Mucosa of rectum (tissue), 2 donors: Measurements from ENCODE around the gene TMEM60.
A peak's percentile ranks its signal among the peaks of the same experiment; 100 is the strongest.
"Not testable (repeated sequence)": the region's sequence is repeated elsewhere in the genome, so short reads cannot be mapped to it uniquely, and the experiment has no call there.

Source experiments
- H3K27ac ChIP-seq, 2 donors: one replicate each; pipeline ENCODE4 v1.7.0; 2013; ENCODE audit warnings: inconsistent platforms in 2 of 2, low read depth in 2 of 2, low read length in 2 of 2
- H3K27me3 ChIP-seq, 2 donors: one replicate each; pipeline ENCODE4 v1.7.0; 2013; ENCODE audit warnings: low read length in 2 of 2; ENCODE audit not compliant: control insufficient read depth in 2 of 2, insufficient read depth in 2 of 2
- H3K36me3 ChIP-seq, 2 donors: one replicate each; pipeline ENCODE4 v1.7.0; 2013; ENCODE audit warnings: low read length in 2 of 2; ENCODE audit not compliant: control insufficient read depth in 2 of 2, insufficient read depth in 2 of 2
- H3K4me1 ChIP-seq, 2 donors: one replicate each; pipeline ENCODE4 v1.7.0; 2013; ENCODE audit warnings: low read length in 2 of 2, mild to moderate bottlenecking in 1 of 2; ENCODE audit not compliant: control insufficient read depth in 2 of 2, insufficient read depth in 2 of 2
- H3K4me3 ChIP-seq, 2 donors: one replicate each; pipeline ENCODE4 v1.7.0; 2013; ENCODE audit warnings: low read length in 2 of 2
- H3K9ac ChIP-seq, 2 donors: one replicate each; pipeline ENCODE4 v1.7.0; 2013; ENCODE audit warnings: low read length in 2 of 2, low read depth in 1 of 2, mild to moderate bottlenecking in 1 of 2
- H3K9me3 ChIP-seq, 2 donors: one replicate each; pipeline ENCODE4 v1.7.0; 2013; ENCODE audit warnings: low read length in 2 of 2; ENCODE audit not compliant: control insufficient read depth in 2 of 2
- donor health status: healthy.
- donor health status: Normal muscosa, but diverticular disease.

The TMEM60 gene

DNA sequence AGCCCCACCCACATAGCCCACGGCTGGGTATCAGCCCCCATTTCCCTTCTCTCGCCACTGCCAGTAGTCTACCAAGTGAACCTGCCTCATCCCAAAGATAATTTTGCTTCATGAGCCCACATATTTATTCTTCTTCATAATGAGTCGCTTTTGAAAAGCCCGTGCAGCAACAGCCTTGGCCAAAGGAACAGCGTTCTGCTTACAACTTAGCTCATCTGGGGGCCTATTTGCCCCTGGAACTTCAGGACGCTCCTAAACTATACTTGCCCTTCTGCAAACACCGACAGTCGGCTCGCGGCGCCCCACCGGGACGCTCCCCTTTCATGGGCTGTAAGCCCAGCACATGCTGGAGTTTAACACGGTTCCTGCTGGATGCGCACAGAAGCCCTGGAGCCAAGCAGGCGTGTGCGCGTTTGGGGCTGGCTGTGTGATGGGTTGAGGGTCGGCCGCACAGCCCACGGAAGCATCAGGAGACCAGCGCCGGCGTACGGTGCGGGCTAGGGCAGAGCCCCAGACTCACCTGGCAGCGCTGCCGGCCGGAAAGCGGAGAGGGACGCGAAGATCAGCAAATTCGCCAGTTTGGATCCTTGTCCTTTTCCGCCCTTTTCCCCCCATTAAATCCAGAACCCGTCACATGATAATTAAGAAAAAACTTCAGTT lies 370 bp downstream of the TMEM60 start:
- Histone ChIP-seq H3K4me3 (peak overlapping the region; percentile 91 to 99), H3K9ac (peak overlapping the region; percentile 84 to 98), H3K27me3 (no peaks in the 10 kb centered on the region), H3K9me3 (no peaks in the 10 kb centered on the region), H3K4me1 (peaks cover 23 to 32% of the 10 kb centered on the region in 2 donors), H3K36me3 (peaks cover 4 to 5% of the 10 kb centered on the region in 2 donors), H3K27ac (peak overlapping the region; percentile 94 to 96)

DNA sequence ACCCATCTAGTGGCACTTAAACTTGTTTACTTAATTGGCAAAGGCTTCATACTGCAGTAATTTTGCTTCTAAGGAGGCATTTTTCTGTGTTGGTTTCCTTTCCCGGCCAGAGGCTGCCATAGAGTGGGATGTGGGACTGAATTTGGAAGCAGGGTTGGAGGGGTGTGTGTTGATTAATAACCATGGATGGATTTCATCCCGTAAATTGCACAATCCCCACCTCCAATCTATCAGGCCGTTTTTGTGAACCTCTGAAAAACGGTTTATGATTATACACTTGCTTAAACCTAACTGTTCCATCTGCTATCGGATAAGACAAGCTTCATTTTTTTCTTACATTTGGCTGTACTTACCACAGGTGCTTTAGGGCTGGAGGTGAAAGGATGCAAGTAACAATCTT lies 1.3 kb downstream of the TMEM60 start:
- H3K9ac ChIP-seq: peak overlapping the region; percentile 84 to 98

DNA sequence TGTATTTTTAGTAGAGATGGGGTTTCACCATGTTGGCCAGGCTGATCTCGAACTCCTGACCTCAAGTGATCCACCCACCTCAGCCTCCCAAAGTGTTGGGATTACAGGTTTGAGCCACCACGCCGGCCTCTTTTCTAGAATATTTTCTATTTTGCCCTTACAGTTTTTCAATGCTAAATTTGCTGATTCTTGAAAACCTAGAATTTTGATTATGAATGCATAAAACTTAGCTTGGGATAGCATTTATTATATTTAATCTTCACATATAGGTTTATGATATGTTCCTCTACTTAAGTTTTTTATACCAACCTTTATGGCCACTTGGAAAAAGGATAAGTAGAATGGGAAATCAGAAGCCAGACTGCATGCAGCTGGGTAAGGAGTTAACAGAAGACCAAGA lies 2.1 kb downstream of the TMEM60 start:
- Histone ChIP-seq H3K4me1 (peaks cover 26 to 38% of the 10 kb centered on the region in 2 donors), H3K36me3 (peaks cover 4 to 5% of the 10 kb centered on the region in 2 donors), H3K27me3 (no peaks in the 10 kb centered on the region), H3K9ac (no peak overlapping the region), H3K9me3 (no peaks in the 10 kb centered on the region), H3K27ac (no peak overlapping the region), H3K4me3 (peak overlapping the region in 1 of 2 donors; percentile 91)

More for the DNA sequence above, 1.3 kb downstream of the TMEM60 start:
- Histone ChIP-seq H3K27me3 (no peaks in the 10 kb centered on the region), H3K4me1 (peaks cover 23 to 32% of the 10 kb centered on the region in 2 donors), H3K36me3 (peaks cover 4 to 5% of the 10 kb centered on the region in 2 donors), H3K4me3 (peak overlapping the region; percentile 91 to 99), H3K27ac (peak overlapping the region in 1 of 2 donors; percentile 6), H3K9me3 (no peaks in the 10 kb centered on the region)

DNA sequence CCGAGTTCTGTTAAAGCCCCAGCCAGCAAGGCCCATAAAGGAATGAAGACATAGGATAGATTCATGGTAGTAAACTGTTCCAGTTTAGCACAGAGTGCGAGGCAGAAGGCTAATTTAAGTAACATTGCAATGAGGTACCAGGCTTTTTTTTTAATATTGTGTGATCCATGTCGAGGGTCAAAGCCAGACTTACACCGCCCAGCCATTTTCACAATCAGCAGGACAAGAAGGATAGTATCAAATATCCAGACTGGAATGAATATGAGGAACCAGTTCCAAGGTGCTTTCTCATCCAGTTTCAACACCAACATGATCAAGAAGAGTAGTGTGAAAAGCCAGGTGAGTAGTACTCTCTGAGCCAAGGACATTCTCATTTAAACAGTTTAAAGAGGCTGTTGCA lies 4.2 kb downstream of the TMEM60 start:
- Histone ChIP-seq H3K4me3 (no peak overlapping the region), H3K4me1 (peaks cover 16 to 29% of the 10 kb centered on the region in 2 donors), H3K27ac (no peak overlapping the region), H3K9me3 (no peaks in the 10 kb centered on the region), H3K9ac (no peak overlapping the region), H3K27me3 (no peaks in the 10 kb centered on the region), H3K36me3 (peaks cover 4 to 5% of the 10 kb centered on the region in 2 donors)

DNA sequence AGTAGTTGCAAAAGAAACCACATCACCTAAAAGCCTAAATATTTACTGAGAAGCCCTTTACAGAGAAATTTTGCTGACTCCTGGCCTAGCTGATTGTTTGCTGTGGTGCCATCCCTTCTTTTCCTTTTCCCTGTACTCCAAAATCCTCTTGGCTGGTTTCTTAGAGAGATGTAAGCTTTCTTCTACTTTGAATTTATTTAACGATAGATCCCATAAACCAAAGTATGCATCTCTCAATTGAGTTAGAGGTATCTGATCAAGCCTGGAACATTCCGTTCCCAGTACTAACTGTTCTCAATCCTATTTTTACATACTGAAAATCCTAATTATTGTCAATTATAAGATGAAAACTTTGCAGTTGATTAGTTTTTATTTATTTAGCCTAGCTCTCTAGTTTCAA lies 6.3 kb downstream of the TMEM60 start:
- Histone ChIP-seq H3K27ac (peak overlapping the region in 1 of 2 donors; percentile 48), H3K9ac (no peak overlapping the region), H3K27me3 (no peaks in the 10 kb centered on the region), H3K4me3 (no peak overlapping the region), H3K36me3 (peaks cover 4 to 5% of the 10 kb centered on the region in 2 donors), H3K9me3 (no peaks in the 10 kb centered on the region), H3K4me1 (peaks cover 8 to 23% of the 10 kb centered on the region in 2 donors)

DNA sequence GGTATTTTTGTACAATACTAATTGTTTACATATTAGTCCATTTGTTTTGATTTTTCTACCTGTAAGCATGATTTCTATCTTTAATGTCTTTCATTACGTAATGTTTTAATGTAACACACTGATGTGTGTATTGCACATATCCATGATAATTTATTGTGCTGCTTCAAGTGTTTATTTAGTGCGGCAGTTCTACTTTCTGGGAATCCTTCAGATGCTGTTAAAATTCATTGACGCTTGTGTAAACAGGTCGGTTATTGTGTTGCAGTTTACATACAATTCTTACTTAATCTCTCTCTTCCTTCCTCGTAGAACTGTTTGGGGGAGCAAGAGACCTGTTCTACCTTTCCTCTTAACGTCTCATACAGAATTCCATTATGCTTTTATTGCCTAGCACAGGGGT lies 6.9 kb downstream of the TMEM60 start:
- Histone ChIP-seq H3K36me3 (peaks cover 4 to 5% of the 10 kb centered on the region in 2 donors), H3K27ac (peak overlapping the region; percentile 42 to 48), H3K9me3 (no peaks in the 10 kb centered on the region), H3K4me1 (peaks cover 2 to 16% of the 10 kb centered on the region in 2 donors), H3K9ac (no peak overlapping the region), H3K27me3 (no peaks in the 10 kb centered on the region), H3K4me3 (no peak overlapping the region)

DNA sequence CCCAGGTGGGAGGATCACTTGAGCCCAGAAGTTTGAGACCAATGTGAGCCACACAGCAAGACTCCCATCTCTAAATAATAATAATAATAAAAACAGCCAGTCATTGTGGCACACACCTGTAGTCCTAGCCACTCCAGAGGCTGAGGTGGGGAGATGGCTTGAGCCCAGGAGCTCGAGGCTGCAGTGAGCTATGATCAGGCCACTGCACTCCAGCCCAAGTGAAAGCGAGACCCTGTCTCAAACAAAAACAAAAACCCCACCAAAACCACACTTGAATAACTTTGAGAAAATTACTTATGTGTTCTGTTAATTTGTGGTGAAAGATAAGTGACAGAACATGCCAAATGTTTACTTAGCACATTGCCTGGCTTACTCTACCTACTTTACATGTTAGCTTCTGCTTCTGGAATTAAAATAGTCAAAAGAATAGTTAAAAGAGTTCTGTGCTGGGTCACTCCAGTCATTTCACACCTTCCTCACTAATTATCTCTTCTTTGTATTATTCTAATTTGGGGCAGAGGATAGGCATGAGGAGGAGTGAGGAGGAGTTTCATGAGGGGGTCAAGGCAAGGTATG lies 9.8 kb downstream of the TMEM60 start:
- H3K4me1 ChIP-seq: peaks cover 2 to 16% of the 10 kb centered on the region in 2 donors
- no peak overlapping the region for H3K27ac ChIP-seq
- H3K27me3 ChIP-seq: no peaks in the 10 kb centered on the region
- no peaks in the 10 kb centered on the region for H3K36me3 ChIP-seq
- H3K9me3 ChIP-seq: no peaks in the 10 kb centered on the region
- H3K4me3 ChIP-seq: no peak overlapping the region
- H3K9ac ChIP-seq: no peak overlapping the region

DNA sequence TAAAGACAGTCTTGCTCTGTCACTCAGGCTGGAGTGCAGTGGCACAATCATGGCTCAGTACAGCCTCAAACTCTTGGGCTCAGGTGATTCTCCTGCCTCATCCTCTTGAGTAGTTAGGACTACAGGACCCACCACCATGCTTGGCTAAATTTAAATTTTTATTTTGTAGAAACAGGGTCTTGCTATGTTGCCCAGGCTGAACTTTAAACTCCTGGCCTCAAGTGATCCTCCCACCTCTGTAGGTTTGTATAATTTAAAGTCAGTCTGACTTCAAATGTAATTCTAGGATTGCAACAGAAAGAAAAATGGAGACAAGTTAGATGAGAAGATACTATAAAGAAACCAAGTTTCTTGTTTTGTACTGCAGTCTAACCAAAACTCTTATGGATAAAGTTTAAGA lies 11.5 kb downstream of the TMEM60 start:
- Histone ChIP-seq H3K27ac (no peak overlapping the region), H3K36me3 (no peaks in the 10 kb centered on the region), H3K27me3 (no peaks in the 10 kb centered on the region), H3K4me3 (no peak overlapping the region), H3K9me3 (no peaks in the 10 kb centered on the region), H3K9ac (no peak overlapping the region), H3K4me1 (peaks cover 8 to 27% of the 10 kb centered on the region in 2 donors)

DNA sequence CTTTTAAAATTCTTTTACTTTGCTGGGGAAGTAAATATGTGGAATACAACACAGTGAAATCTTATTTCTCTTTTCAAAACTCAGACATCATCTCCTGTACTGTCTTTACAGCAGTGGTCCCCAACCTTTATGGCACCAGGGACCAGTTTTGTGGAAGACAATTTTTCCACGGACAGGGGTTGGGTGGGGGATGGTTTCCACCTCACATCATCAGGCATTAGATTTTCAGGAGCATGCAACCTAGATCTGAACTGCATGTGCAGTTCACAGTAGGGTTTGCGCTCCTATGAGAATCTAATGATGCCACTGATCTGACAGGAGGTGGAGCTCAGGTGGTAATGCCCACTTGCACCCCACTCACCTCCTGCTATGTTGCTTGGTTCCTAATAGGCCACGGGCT lies 12.2 kb downstream of the TMEM60 start:
- Histone ChIP-seq H3K4me3 (no peak overlapping the region), H3K27ac (no peak overlapping the region), H3K9ac (no peak overlapping the region), H3K36me3 (no peaks in the 10 kb centered on the region), H3K4me1 (peaks cover 6 to 21% of the 10 kb centered on the region in 2 donors), H3K9me3 (no peaks in the 10 kb centered on the region), H3K27me3 (no peaks in the 10 kb centered on the region)

DNA sequence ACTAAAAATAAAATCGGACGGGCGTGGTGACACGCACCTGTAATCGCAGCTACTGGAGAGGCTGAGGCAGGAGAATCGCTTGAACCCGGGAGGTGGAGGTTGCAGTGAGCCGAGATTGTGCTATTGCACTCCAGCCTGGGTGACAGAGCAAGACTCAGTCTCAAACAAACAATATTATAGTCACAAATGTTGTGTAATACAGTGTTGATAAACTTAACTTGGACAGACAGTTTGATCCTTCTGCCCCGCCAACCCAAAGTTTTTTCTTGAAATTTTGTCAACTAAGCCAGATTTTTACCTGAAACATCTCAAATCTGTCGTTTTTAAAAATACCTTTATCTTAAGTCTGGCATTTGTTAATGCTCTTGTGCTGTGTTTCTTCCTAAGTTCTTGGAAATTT lies 13.8 kb downstream of the TMEM60 start:
- not testable (repeated sequence) for H3K27me3 ChIP-seq, H3K9me3 ChIP-seq, H3K36me3 ChIP-seq, H3K9ac ChIP-seq, H3K27ac ChIP-seq, H3K4me3 ChIP-seq
- H3K4me1 ChIP-seq: peaks cover 9 to 25% of the 10 kb centered on the region in 2 donors
